MG63 (cell line): ENCODE results near the gene CTSO. TPM values are rescaled to one million over a fixed set of nuclear protein-coding genes. Genes with fewer than 3 reads are reported as not detected.

Experiments
- DNase-seq: peaks from one replicate; pipeline ENCODE4 v3.0.0-alpha.2; 2020
- H3K27me3 ChIP-seq: fragments of 250-450 bp; sonication (Bioruptor Pico); 2 replicates; pipeline ENCODE4 v1.5.1; 2020; ENCODE audit warnings: mild to moderate bottlenecking, moderate library complexity
- H3K36me3 ChIP-seq: fragments of 250-450 bp; sonication (Bioruptor Pico); 2 replicates; pipeline ENCODE4 v1.5.1; 2020; ENCODE audit warnings: mild to moderate bottlenecking, moderate library complexity
- H3K4me3 ChIP-seq: fragments of 250-450 bp; sonication (Bioruptor Pico); 2 replicates; pipeline ENCODE4 v1.5.1; 2020; ENCODE audit warnings: mild to moderate bottlenecking, moderate library complexity
- H3K9me3 ChIP-seq: fragments of 250-450 bp; sonication (Bioruptor Pico); 2 replicates; pipeline ENCODE4 v1.5.1; 2020; ENCODE audit warnings: mild to moderate bottlenecking, moderate library complexity
- total RNA-seq: library from RNA; depleted of rRNA; stranded (reverse); fragments of >200 nt; shearing (Covaris generic); gene quantifications from 2 replicates; pipeline ENCODE4 v1.2.3, GENCODE V29; 2014; ENCODE audit warnings: low replicate concordance; rRNA removed

Gene CTSO
- 0.63 and 1.8 TPM in 2 replicates for total RNA-seq

- H3K27me3 ChIP-seq = no peaks in the 10 kb centered on the region
- no peaks in the 10 kb centered on the region for H3K9me3 ChIP-seq
These were observed at the start of gene CTSO for GRCh38 chr4:155953151-155954117. Gene CTSO (minus strand): TSS chr4:155953866. CDS start chr4:155953847, 19 bp downstream.

GRCh38 chr4:156000491-156000890 is 46.8 kb upstream of the CTSO start:
- Histone ChIP-seq H3K36me3 (no peaks in the 10 kb centered on the region), H3K27me3 (no peaks in the 10 kb centered on the region), H3K9me3 (no peaks in the 10 kb centered on the region), H3K4me3 (no peak overlapping the region)
- DNase-seq = no peak

More at GRCh38 chr4:155953151-155954117, at the start of gene CTSO:
- DNase-seq = peak; percentile 73
- Histone ChIP-seq H3K4me3 (peak within 1 kb of the TSS; percentile 66), H3K36me3 (no peaks in the 10 kb centered on the region)

GRCh38 chr4:155999725-156000124 is 46.1 kb upstream of the CTSO start:
- DNase-seq = no peak
- H3K4me3 ChIP-seq = no peak overlapping the region
- no peaks in the 10 kb centered on the region for H3K36me3 ChIP-seq
- H3K27me3 ChIP-seq = no peaks in the 10 kb centered on the region
- H3K9me3 ChIP-seq = no peaks in the 10 kb centered on the region

GRCh38 chr4:155995069-155995468 is 41.4 kb upstream of the CTSO start:
- Histone ChIP-seq H3K27me3 (no peaks in the 10 kb centered on the region; the same call in 1 of the 2 replicates), H3K9me3 (no peaks in the 10 kb centered on the region), H3K36me3 (no peaks in the 10 kb centered on the region), H3K4me3 (no peak overlapping the region)
- DNase-seq = no peak

GRCh38 chr4:155984106-155984797 is 30.6 kb upstream of the CTSO start:
- H3K27me3 ChIP-seq = no peaks in the 10 kb centered on the region
- no peaks in the 10 kb centered on the region for H3K36me3 ChIP-seq
- no peak for DNase-seq
- no peaks in the 10 kb centered on the region for H3K9me3 ChIP-seq
- no peak overlapping the region for H3K4me3 ChIP-seq

GRCh38 chr4:155982736-155983385 is 29.2 kb upstream of the CTSO start:
- no peak for DNase-seq
- Histone ChIP-seq H3K36me3 (no peaks in the 10 kb centered on the region), H3K9me3 (no peaks in the 10 kb centered on the region), H3K27me3 (no peaks in the 10 kb centered on the region), H3K4me3 (no peak overlapping the region)

GRCh38 chr4:155978810-155979209 is 25.1 kb upstream of the CTSO start:
- no peaks in the 10 kb centered on the region for H3K27me3 ChIP-seq

GRCh38 chr4:155975511-155975910 is 21.8 kb upstream of the CTSO start:
- no peak for DNase-seq

More at GRCh38 chr4:155978810-155979209, 25.1 kb upstream of the CTSO start:
- no peak overlapping the region for H3K4me3 ChIP-seq
- no peaks in the 10 kb centered on the region for H3K36me3 ChIP-seq
- H3K9me3 ChIP-seq = no peaks in the 10 kb centered on the region
- DNase-seq = no peak

GRCh38 chr4:155974996-155975395 is 21.3 kb upstream of the CTSO start:
- H3K4me3 ChIP-seq = no peak overlapping the region
- H3K36me3 ChIP-seq = no peaks in the 10 kb centered on the region
- no peaks in the 10 kb centered on the region for H3K27me3 ChIP-seq
- no peak for DNase-seq
- no peaks in the 10 kb centered on the region for H3K9me3 ChIP-seq

More at GRCh38 chr4:155975511-155975910, 21.8 kb upstream of the CTSO start:
- Histone ChIP-seq H3K4me3 (no peak overlapping the region), H3K36me3 (no peaks in the 10 kb centered on the region), H3K27me3 (no peaks in the 10 kb centered on the region), H3K9me3 (no peaks in the 10 kb centered on the region)

GRCh38 chr4:155974476-155974749 is 20.7 kb upstream of the CTSO start:
- no peaks in the 10 kb centered on the region for H3K9me3 ChIP-seq
- H3K27me3 ChIP-seq = no peaks in the 10 kb centered on the region
- H3K36me3 ChIP-seq = no peaks in the 10 kb centered on the region
- H3K4me3 ChIP-seq = no peak overlapping the region
- DNase-seq = no peak

- DNase-seq = no peak
- no peaks in the 10 kb centered on the region for H3K36me3 ChIP-seq
- no peak overlapping the region for H3K4me3 ChIP-seq
- H3K27me3 ChIP-seq = no peaks in the 10 kb centered on the region
- no peaks in the 10 kb centered on the region for H3K9me3 ChIP-seq
These were observed 20.2 kb upstream of the CTSO start for GRCh38 chr4:155973639-155974475.

- Histone ChIP-seq H3K9me3 (no peaks in the 10 kb centered on the region), H3K4me3 (no peak overlapping the region), H3K27me3 (no peaks in the 10 kb centered on the region), H3K36me3 (no peaks in the 10 kb centered on the region)
- peak; percentile 7 for DNase-seq
These were observed 18.4 kb upstream of the CTSO start for GRCh38 chr4:155972098-155972497.

GRCh38 chr4:155966731-155967395 is 13.2 kb upstream of the CTSO start:
- peak; percentile 61 for DNase-seq
- no peaks in the 10 kb centered on the region for H3K27me3 ChIP-seq
- no peaks in the 10 kb centered on the region for H3K36me3 ChIP-seq
- no peaks in the 10 kb centered on the region for H3K9me3 ChIP-seq
- H3K4me3 ChIP-seq = no peak overlapping the region

- Histone ChIP-seq H3K9me3 (no peaks in the 10 kb centered on the region), H3K4me3 (no peak overlapping the region), H3K36me3 (no peaks in the 10 kb centered on the region), H3K27me3 (no peaks in the 10 kb centered on the region)
- DNase-seq = no peak
These were observed 12.5 kb upstream of the CTSO start for GRCh38 chr4:155966171-155966570.

GRCh38 chr4:155964016-155964891 is 10.6 kb upstream of the CTSO start:
- DNase-seq = no peak

More at GRCh38 chr4:155964016-155964891, 10.6 kb upstream of the CTSO start:
- Histone ChIP-seq H3K9me3 (no peaks in the 10 kb centered on the region), H3K36me3 (no peaks in the 10 kb centered on the region), H3K4me3 (no peak overlapping the region), H3K27me3 (no peaks in the 10 kb centered on the region)
